T-helper 2 cell (primary cell): Measurements from ENCODE around the gene GPX1.

Experiments
- DNase-seq, 5 experiments: peaks; one replicate each; pipeline versions ENCODE4 v3.0.0 to v3.0.0-alpha.2; 2012 to 2022

Gene GPX1

DNA sequence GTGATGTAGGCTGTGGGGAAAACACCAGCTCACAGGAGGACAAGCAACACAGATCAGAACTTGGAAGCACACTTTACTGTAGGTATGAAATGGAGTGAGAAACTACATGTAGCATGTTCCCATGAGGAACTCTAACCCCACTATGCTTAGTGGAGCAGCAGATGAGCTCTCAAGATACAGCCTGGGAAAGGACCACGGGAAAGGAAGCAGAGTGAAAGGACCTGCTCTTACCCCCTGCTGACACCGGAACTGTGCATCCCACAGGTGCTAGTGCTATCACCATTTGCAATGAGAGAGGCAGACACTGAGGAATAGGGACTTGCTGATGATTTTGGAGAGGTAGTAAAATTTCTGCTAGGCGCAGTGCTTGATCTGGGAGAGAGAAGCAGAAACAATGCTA lies 46.9 kb downstream of the GPX1 start:
- DNase-seq = no peak

DNA sequence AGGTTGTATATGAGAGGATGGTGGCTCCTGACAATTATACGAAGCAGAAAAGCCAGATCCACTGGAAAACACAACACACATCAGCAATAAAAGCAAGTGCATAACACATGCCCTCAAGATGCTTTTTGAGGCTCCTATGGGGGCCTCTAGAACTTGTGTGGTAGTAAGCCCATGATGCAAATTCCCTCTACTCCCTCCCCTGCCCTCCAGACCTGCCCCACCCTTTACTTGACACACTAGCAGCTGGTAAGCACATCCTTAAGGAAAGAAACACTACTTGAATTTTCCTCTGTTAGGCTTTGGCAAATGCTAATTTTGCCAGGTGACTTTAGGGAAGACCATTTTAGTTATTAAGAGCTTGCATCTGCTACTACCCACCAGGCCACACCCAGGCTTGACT lies 47.5 kb downstream of the GPX1 start:
- DNase-seq = no peak
